Measurements from ENCODE around the gene PRLR.

DNA sequence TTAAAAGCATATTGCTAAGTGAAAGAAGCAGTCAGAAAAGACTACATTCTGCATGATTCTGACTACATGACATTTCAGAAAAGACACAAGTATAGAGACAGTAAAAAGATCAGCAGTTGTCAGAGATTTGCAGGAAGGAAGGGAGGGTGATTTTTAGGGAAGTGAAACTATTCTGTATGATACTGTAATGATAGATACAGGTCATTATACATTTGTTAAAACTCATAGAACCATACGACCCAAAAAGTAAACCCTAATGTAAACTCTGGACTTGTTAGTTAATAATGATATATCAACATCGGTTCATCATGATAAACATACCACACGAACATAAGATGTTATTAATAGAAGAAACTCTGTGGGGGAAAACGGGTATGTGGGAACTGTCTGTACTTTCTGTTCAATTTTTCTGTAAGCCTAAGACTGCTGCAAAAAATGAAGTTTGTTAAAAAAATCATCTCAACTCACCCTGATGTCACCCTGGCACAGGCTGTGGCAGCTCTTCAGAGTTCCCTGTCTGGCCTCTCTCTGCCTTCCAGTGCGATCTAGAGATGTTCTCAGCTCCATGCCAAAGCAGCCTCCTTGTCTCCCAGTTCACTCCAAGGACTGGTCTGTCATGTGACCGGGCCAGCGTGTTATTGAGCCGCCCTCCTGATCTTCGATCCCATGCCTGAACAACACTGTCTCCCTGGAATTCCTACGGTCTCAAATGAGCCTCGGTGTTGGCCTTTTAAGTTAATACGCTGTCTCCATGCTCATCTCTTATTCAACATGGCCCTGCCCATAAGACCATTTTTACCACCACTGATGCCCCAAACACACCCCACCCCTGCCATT is 35.4 kb downstream of the PRLR start:
- TF ChIP-seq CTCF (IDR thresholded peaks at IDR 0.05; ENCODE audit: borderline replicate concordance, extremely low read depth, low read length, poor library complexity, severe bottlenecking) = no peak
- TF ChIP-seq EZH2 (IDR thresholded peaks at IDR 0.05; ENCODE audit: borderline replicate concordance, low read depth, low read length, severe bottlenecking) = no peak
